ENCODE results near the gene TOMM6. TPM values are rescaled to one million over a fixed set of nuclear protein-coding genes. Genes with fewer than 3 reads are reported as not detected.

The TOMM6 gene
- polyA plus RNA-seq, 1 of the 3 experiments (the other 2 are of a cell fraction): 493 TPM

GRCh38 chr6:41815587-41815986 is 28.1 kb downstream of the TOMM6 start:
- POLR2A ChIA-PET: no interaction called here
- H3K4me3 ChIP-seq (ENCODE audit: low read depth in 2 of 2, low read length in 1 of 2): no peak overlapping the region
- WGBS (ENCODE audit: low lambda C conversion rate): 100% methylated on average over 1 of the region's 1 CpG
- DNase-seq: no peak
- TF ChIP-seq FOXJ3 (CRISPR knock-in tag; IDR thresholded peaks at IDR 0.05): no peak
- TF ChIP-seq MAX (IDR thresholded peaks at IDR 0.05; ENCODE audit: low read depth): no peak
- no peak for TF ChIP-seq NRF1 (IDR thresholded peaks at IDR 0.05; ENCODE audit: low read depth, low read length)
- TF ChIP-seq RFX5 (IDR thresholded peaks at IDR 0.05; ENCODE audit: low read length): no peak
- TF ChIP-seq NFIC (IDR thresholded peaks at IDR 0.05; ENCODE audit: borderline replicate concordance): no peak
- TF ChIP-seq CTCF (IDR thresholded peaks at IDR 0.05): no peak
- TF ChIP-seq RXRA (IDR thresholded peaks at IDR 0.05; ENCODE audit: borderline replicate concordance, low read depth): no peak
- TF ChIP-seq RAD21 (IDR thresholded peaks at IDR 0.05; ENCODE audit: low read length): no peak
- no peak for TF ChIP-seq CHD2 (IDR thresholded peaks at IDR 0.05; ENCODE audit: low read length, partially characterized antibody)
- TF ChIP-seq RCOR1 (IDR thresholded peaks at IDR 0.05; ENCODE audit: low read length): no peak
- no peak for TF ChIP-seq FOSL2 (IDR thresholded peaks at IDR 0.05; ENCODE audit: borderline replicate concordance, low read depth)
- TF ChIP-seq GABPA (IDR thresholded peaks at IDR 0.05; ENCODE audit: low read depth): no peak
- no peak for TF ChIP-seq SIN3A (IDR thresholded peaks at IDR 0.05; ENCODE audit: borderline replicate concordance, low read depth, low read length)
- H3K4me1 ChIP-seq (ENCODE audit: control insufficient read depth in 1 of 2, insufficient read depth in 2 of 2, low read depth in 1 of 2, low read length in 1 of 2): no peaks in the 10 kb centered on the region
- no peaks in the 10 kb centered on the region for H3K79me2 ChIP-seq (ENCODE audit: insufficient read depth)
- H3K27me3 ChIP-seq (ENCODE audit: insufficient read depth): no peaks in the 10 kb centered on the region
- no peak overlapping the region; a peak in 1 of 4 replicates for H3K27ac ChIP-seq (ENCODE audit: low read depth in 2 of 2, low read length in 1 of 2)
- no peaks in the 10 kb centered on the region for H4K20me1 ChIP-seq (ENCODE audit: insufficient read depth)
- no peaks in the 10 kb centered on the region for H3K9me3 ChIP-seq
- H3F3A ChIP-seq (replicated peaks; ENCODE audit: insufficient read depth): peaks cover 3% of the 10 kb centered on the region
- no peak overlapping the region for H3K9ac ChIP-seq
- H3K9me2 ChIP-seq: no peaks in the 10 kb centered on the region
- H2AFZ ChIP-seq (ENCODE audit: low read depth): no peak overlapping the region
- no peak overlapping the region for H3K4me2 ChIP-seq
- no peaks in the 10 kb centered on the region for H3K36me3 ChIP-seq (replicated peaks in 1 of 2; ENCODE audit: control insufficient read depth in 1 of 2, insufficient read depth in 2 of 2, low read length in 1 of 2)
- CTCF ChIA-PET: interaction anchor here (0.6 to 1.5 kb wide), 3 partner anchors 12 to 105 kb away, joined by 3 read pairs; partner anchors contain the start of gene MED20

- DNase-seq: no peak
- Histone ChIP-seq H4K20me1 (ENCODE audit: insufficient read depth) (no peaks in the 10 kb centered on the region), H3K4me2 (no peak overlapping the region), H2AFZ (ENCODE audit: low read depth) (no peak overlapping the region), H3F3A (replicated peaks; ENCODE audit: insufficient read depth) (peaks cover 3% of the 10 kb centered on the region), H3K9me2 (no peaks in the 10 kb centered on the region), H3K36me3 (replicated peaks in 1 of 2; ENCODE audit: control insufficient read depth in 1 of 2, insufficient read depth in 2 of 2, low read length in 1 of 2) (no peaks in the 10 kb centered on the region), H3K27me3 (ENCODE audit: insufficient read depth) (no peaks in the 10 kb centered on the region), H3K27ac (ENCODE audit: low read depth in 2 of 2, low read length in 1 of 2) (no peak overlapping the region), H3K4me1 (ENCODE audit: control insufficient read depth in 1 of 2, insufficient read depth in 2 of 2, low read depth in 1 of 2, low read length in 1 of 2) (no peaks in the 10 kb centered on the region), H3K9ac (no peak overlapping the region), H3K9me3 (no peaks in the 10 kb centered on the region), H3K79me2 (ENCODE audit: insufficient read depth) (no peaks in the 10 kb centered on the region), H3K4me3 (ENCODE audit: low read depth in 2 of 2, low read length in 1 of 2) (no peak overlapping the region)
- CTCF ChIA-PET: interaction anchor here (1.0 to 1.4 kb wide), 4 partner anchors 31 to 225 kb away, joined by 3 to 5 read pairs (median 3); partner anchors contain the start of gene TOMM6
- POLR2A ChIA-PET: no interaction called here
- TF ChIP-seq EP300 (IDR thresholded peaks at IDR 0.05; ENCODE audit: borderline replicate concordance in 1 of 2, low read depth in 1 of 2, low read length in 1 of 2) (no peak), ELF1 (IDR thresholded peaks at IDR 0.05) (no peak), NRF1 (IDR thresholded peaks at IDR 0.05; ENCODE audit: low read depth, low read length) (no peak), RFX5 (IDR thresholded peaks at IDR 0.05; ENCODE audit: low read length) (no peak), MXI1 (IDR thresholded peaks at IDR 0.05; ENCODE audit: low read depth, low read length) (no peak), FOSL2 (IDR thresholded peaks at IDR 0.05; ENCODE audit: borderline replicate concordance, low read depth) (no peak), YY1 (IDR thresholded peaks at IDR 0.05; ENCODE audit: low read depth) (no peak), RCOR1 (IDR thresholded peaks at IDR 0.05; ENCODE audit: low read length) (no peak), SMC3 (IDR thresholded peaks at IDR 0.05; ENCODE audit: low read depth, low read length) (no peak), MAX (IDR thresholded peaks at IDR 0.05; ENCODE audit: low read depth) (no peak), MEF2A (IDR thresholded peaks at IDR 0.05; ENCODE audit: borderline replicate concordance, low read depth) (no peak)
- WGBS (ENCODE audit: low lambda C conversion rate): 76% methylated on average over 4 of the region's 4 CpGs
Observed at GRCh38 chr6:41818271-41819054, 31.0 kb downstream of the TOMM6 start.

All from SK-N-SH (cell line).